ENCODE data around the gene SMIM32.

- TF ChIP-seq USF2 (IDR thresholded peaks at IDR 0.05; ENCODE audit: low read depth, low read length), result no peak
- no peak for TF ChIP-seq CTCF (conservative IDR thresholded peaks at IDR 0.05; ENCODE audit: low read depth, low read length)
- no peak for TF ChIP-seq MAZ (IDR thresholded peaks at IDR 0.05; ENCODE audit: borderline replicate concordance, low read depth, low read length)
- TF ChIP-seq BHLHE40 (IDR thresholded peaks at IDR 0.05; ENCODE audit: low read depth, low read length), result no peak
- TF ChIP-seq POLR2A (IDR thresholded peaks at IDR 0.05; ENCODE audit: low read depth, low read length), result no peak
- TF ChIP-seq FOS (IDR thresholded peaks at IDR 0.05; ENCODE audit: low read depth, low read length), result no peak
- TF ChIP-seq RCOR1 (IDR thresholded peaks at IDR 0.05; ENCODE audit: insufficient replicate concordance, low read length), result no peak
- no peak for TF ChIP-seq ELK1 (IDR thresholded peaks at IDR 0.05; ENCODE audit: borderline replicate concordance, low read depth, low read length)
- no peak for TF ChIP-seq RAD21 (IDR thresholded peaks at IDR 0.05; ENCODE audit: low read length)
- TF ChIP-seq SMC3 (IDR thresholded peaks at IDR 0.05; ENCODE audit: low read depth, low read length), result no peak
Measured at GRCh38 chr5:136143312-136143711, 49.6 kb downstream of the SMIM32 start.

Data from IMR-90 (cell line).